GM18519 (cell line): ENCODE measurements around the gene SYNJ1.

ENCODE experiments used
- ATAC-seq: cut with Tn5 transposase; IDR thresholded peaks from one replicate; pipeline ENCODE4 v1.9.1; 2021; ENCODE audit warnings: mild to moderate bottlenecking, moderate library complexity; ENCODE audit not compliant: unreplicated experiment, low FRiP score

The SYNJ1 gene

DNA sequence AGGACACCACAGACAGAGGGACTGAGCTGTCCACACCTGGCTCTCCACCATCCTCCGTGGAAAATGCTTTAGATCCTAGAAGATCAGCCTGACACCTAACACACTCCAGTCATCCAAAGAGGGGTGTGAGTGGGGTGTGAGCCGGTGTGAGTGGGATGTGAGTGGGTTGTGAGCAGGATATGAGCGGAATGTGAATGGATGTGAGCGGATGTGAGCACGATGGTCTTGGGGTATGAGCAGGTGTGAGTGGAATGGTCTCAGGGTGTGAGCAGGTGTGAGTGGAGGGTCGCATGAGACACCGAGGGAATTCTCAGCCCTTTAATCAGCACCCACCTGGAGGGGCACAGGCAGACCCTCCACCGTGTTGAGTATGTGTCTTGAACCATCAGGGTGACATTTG, 143.3 kb downstream of the SYNJ1 start:
- ATAC-seq: no peak

DNA sequence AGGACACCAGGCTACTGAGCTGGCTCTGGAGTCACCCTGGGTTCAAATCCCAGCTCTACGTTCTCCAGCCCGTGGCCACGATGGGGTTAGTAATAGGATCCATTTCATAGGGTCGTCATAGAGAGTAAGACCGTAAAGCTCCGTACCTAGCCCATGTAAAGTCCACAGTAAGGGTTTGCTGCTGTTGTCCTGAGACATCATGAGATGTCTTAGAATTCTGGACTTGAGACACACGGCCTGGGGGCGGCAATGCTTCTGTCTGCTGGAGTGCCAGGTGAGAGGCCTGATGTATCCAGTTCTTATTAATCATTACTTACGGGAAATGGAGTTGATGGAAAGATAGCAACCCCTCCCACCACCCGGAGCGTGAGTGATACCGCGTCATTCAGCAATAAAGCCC, 146.1 kb downstream of the SYNJ1 start:
- ATAC-seq: no peak

DNA sequence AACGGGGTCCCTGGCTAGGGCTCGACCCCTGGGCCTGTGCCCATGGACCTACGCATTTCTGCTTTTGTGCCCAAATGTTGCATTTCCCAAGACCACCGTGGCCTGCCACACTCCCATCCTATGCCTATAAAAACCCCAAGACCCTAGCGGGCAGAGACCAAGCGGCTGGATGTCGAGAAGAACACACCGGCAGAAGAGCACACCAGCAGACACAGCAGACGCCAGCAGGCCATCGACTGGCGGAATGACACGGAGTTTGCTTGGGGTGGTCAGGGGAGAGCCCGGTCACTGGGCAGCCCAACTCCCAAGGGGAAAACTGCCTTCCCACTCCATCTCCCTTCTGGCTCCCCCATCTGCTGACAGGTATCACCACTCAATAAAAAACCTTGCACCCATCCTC, 146.9 kb downstream of the SYNJ1 start:
- no peak for ATAC-seq
